ENCODE results near the gene ZFR.

Gene ZFR

DNA sequence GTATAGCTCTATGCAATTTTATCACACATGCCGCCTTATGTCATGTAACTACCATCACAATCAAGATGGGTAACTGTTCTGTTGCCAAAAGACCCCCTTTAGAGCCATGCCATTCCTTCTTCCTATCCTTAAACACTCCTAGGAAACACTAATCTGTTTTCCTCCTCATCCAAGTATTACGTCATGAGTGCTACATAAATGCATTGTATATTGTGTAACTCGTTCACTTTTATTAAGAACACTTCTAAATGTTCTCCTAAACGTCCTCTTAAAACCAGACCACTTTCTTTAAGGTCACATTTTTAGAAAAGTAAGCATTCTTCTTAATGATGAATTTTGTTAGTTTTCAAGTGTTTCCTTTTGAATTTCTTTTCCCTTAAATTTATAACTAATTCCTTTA is 82.0 kb downstream of the ZFR start:
- no peak overlapping the region for H3K27ac Mint-ChIP-seq (ENCODE audit: low read depth)
- H3K27me3 Mint-ChIP-seq: no peaks in the 10 kb centered on the region
- ATAC-seq (replicated peaks; ENCODE audit: extremely low read depth, poor library complexity, severe bottlenecking) (no peak), DNase-seq (ENCODE audit: low spot score in 2 of 2) (no peak)
- H3K4me1 Mint-ChIP-seq: no peaks in the 10 kb centered on the region
- no peaks in the 10 kb centered on the region for H3K9me3 Mint-ChIP-seq
- no peak overlapping the region for H3K4me3 Mint-ChIP-seq
- H3K36me3 Mint-ChIP-seq (ENCODE audit: insufficient read depth): peaks cover 35% of the 10 kb centered on the region

GRCh38 chr5:32360906-32361305 is 83.6 kb downstream of the ZFR start:
- DNase-seq (ENCODE audit: low spot score in 2 of 2) (no peak), ATAC-seq (replicated peaks; ENCODE audit: extremely low read depth, poor library complexity, severe bottlenecking) (no peak)
- Mint-ChIP-seq H3K27ac (ENCODE audit: low read depth) (no peak overlapping the region), H3K4me3 (no peak overlapping the region), H3K4me1 (no peaks in the 10 kb centered on the region), H3K9me3 (no peaks in the 10 kb centered on the region), H3K27me3 (no peaks in the 10 kb centered on the region), H3K36me3 (ENCODE audit: insufficient read depth) (peaks cover 35% of the 10 kb centered on the region)

GRCh38 chr5:32358611-32359010 is 85.9 kb downstream of the ZFR start:
- H3K27me3 Mint-ChIP-seq: no peaks in the 10 kb centered on the region
- DNase-seq (ENCODE audit: low spot score in 2 of 2) (no peak), ATAC-seq (replicated peaks; ENCODE audit: extremely low read depth, poor library complexity, severe bottlenecking) (no peak)
- no peak overlapping the region for H3K4me3 Mint-ChIP-seq
- no peaks in the 10 kb centered on the region for H3K9me3 Mint-ChIP-seq
- H3K4me1 Mint-ChIP-seq: no peaks in the 10 kb centered on the region
- no peak overlapping the region for H3K27ac Mint-ChIP-seq (ENCODE audit: low read depth)
- peaks cover 43% of the 10 kb centered on the region for H3K36me3 Mint-ChIP-seq (ENCODE audit: insufficient read depth)

DNA sequence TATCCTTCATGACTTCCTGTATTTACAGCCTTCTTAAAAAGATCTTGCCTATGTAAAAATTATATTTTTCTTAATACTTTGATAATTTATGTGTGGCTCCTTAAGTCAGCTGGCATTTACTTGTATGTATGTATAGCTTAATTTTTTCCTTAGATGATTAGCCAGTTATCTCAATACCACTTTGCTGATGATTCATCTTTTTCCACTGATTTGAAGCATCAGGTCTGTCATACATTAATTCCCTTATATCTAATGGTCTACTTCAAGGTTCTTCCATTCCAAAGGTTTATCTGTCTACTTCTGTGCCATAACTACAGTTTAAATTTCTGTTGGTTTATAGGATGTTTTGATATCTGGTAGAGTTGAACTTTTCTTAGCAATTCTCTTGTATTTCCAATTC is 86.9 kb downstream of the ZFR start:
- peaks cover 37% of the 10 kb centered on the region for H3K36me3 Mint-ChIP-seq (ENCODE audit: insufficient read depth)
- no peak overlapping the region for H3K4me3 Mint-ChIP-seq
- ATAC-seq (replicated peaks; ENCODE audit: extremely low read depth, poor library complexity, severe bottlenecking): no peak
- no peak overlapping the region for H3K27ac Mint-ChIP-seq (ENCODE audit: low read depth)
- H3K4me1 Mint-ChIP-seq: no peaks in the 10 kb centered on the region
- no peaks in the 10 kb centered on the region for H3K9me3 Mint-ChIP-seq
- H3K27me3 Mint-ChIP-seq: no peaks in the 10 kb centered on the region
- DNase-seq (ENCODE audit: low spot score in 2 of 2): no peak

DNA sequence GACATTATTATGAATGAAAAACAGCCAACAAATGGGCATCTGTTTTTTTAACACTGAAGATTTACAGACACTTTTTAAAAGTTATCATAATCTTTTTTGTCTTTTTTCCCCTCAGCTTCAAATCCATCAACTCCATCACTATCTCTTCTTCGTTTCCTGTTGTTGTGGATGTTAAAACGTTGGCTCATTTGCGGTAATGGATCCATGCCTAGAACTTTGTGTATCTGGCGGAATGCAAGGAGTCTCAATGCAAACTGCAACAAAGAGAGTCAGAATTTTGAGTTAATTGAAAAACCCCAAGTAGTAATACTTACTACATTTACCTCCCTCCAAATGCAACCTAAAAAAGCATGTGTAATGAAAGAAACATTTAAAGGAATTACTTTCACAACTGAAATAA is 88.9 kb downstream of the ZFR start:
- Mint-ChIP-seq H3K27ac (ENCODE audit: low read depth) (no peak overlapping the region), H3K4me3 (no peak overlapping the region), H3K4me1 (no peaks in the 10 kb centered on the region), H3K36me3 (ENCODE audit: insufficient read depth) (peaks cover 27% of the 10 kb centered on the region), H3K9me3 (no peaks in the 10 kb centered on the region), H3K27me3 (no peaks in the 10 kb centered on the region)
- ATAC-seq (replicated peaks; ENCODE audit: extremely low read depth, poor library complexity, severe bottlenecking): no peak
- no peak for DNase-seq (ENCODE audit: low spot score in 2 of 2)

DNA sequence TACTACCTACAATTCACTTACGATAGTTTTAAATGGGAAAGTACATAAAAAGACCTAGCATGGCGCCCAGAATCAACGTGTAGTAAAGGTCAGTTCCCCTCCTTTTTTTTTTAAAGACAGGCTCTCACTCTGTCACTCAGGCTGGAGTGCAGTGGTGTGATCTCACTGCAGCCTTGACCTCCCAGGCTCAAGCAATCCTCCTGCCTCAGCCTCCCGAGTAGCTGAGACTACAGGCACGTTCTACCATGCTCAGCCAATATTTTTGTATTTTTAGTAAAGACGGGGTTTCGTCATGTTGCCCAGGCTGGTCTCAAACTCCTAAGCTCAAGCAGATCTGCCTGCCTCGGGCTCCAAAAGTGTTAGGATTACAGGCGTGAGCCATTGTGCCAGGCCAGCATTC is 91.1 kb downstream of the ZFR start:
- no peak overlapping the region for H3K27ac Mint-ChIP-seq (ENCODE audit: low read depth)
- no peaks in the 10 kb centered on the region for H3K9me3 Mint-ChIP-seq
- H3K4me1 Mint-ChIP-seq: no peaks in the 10 kb centered on the region
- H3K27me3 Mint-ChIP-seq: no peaks in the 10 kb centered on the region
- no peak for DNase-seq (ENCODE audit: low spot score in 2 of 2)
- ATAC-seq (replicated peaks; ENCODE audit: extremely low read depth, poor library complexity, severe bottlenecking): no peak
- H3K36me3 Mint-ChIP-seq (ENCODE audit: insufficient read depth): peaks cover 24% of the 10 kb centered on the region
- no peak overlapping the region for H3K4me3 Mint-ChIP-seq

- H3K4me1 Mint-ChIP-seq: no peaks in the 10 kb centered on the region
- no peaks in the 10 kb centered on the region for H3K27me3 Mint-ChIP-seq
- no peak for ATAC-seq (replicated peaks; ENCODE audit: extremely low read depth, poor library complexity, severe bottlenecking)
- H3K4me3 Mint-ChIP-seq: no peak overlapping the region
- H3K27ac Mint-ChIP-seq (ENCODE audit: low read depth): no peak overlapping the region
- peaks cover 19% of the 10 kb centered on the region for H3K36me3 Mint-ChIP-seq (ENCODE audit: insufficient read depth)
- DNase-seq (ENCODE audit: low spot score in 2 of 2): no peak
- no peaks in the 10 kb centered on the region for H3K9me3 Mint-ChIP-seq
These were observed 91.9 kb downstream of the ZFR start for GRCh38 chr5:32352685-32353084.

- ATAC-seq (replicated peaks; ENCODE audit: extremely low read depth, poor library complexity, severe bottlenecking): no peak
- Mint-ChIP-seq H3K4me3 (no peak overlapping the region), H3K27me3 (peaks cover 15% of the 10 kb centered on the region), H3K9me3 (no peaks in the 10 kb centered on the region), H3K27ac (ENCODE audit: low read depth) (no peak overlapping the region), H3K4me1 (no peaks in the 10 kb centered on the region), H3K36me3 (ENCODE audit: insufficient read depth) (no peaks in the 10 kb centered on the region)
- DNase-seq (ENCODE audit: low spot score in 2 of 2): no peak
These were observed 97.7 kb downstream of the ZFR start for GRCh38 chr5:32346869-32347268.

GRCh38 chr5:32343058-32343672 is 101.4 kb downstream of the ZFR start:
- Mint-ChIP-seq H3K9me3 (peaks cover 5% of the 10 kb centered on the region), H3K27ac (ENCODE audit: low read depth) (no peak overlapping the region), H3K4me1 (no peaks in the 10 kb centered on the region)

DNA sequence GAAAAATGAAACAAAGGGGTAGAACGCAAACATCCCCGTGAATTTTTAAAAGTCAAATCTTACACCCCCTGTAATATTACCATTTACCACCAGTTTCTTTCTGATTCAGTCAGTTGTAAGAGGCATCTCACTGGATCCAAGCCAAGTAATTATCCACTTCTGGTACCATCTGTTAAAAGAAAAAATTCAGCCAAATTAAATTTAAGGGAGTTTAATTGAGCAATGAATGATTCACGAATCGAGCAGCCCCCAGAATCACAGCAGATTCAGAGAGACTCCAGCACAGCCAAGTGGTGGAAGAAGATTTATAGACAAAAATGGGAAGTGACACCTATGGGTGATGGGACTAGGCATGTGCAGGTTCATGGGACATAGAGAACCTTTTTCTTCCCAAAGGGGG is 101.9 kb downstream of the ZFR start:
- no peak for DNase-seq (ENCODE audit: low spot score in 2 of 2)
- peaks cover 5% of the 10 kb centered on the region for H3K9me3 Mint-ChIP-seq
- no peak overlapping the region for H3K4me3 Mint-ChIP-seq
- H3K27ac Mint-ChIP-seq (ENCODE audit: low read depth): no peak overlapping the region
- H3K36me3 Mint-ChIP-seq (ENCODE audit: insufficient read depth): no peaks in the 10 kb centered on the region
- no peaks in the 10 kb centered on the region for H3K4me1 Mint-ChIP-seq
- ATAC-seq (replicated peaks; ENCODE audit: extremely low read depth, poor library complexity, severe bottlenecking): no peak
- H3K27me3 Mint-ChIP-seq: peaks cover 15% of the 10 kb centered on the region

More at GRCh38 chr5:32343058-32343672, 101.4 kb downstream of the ZFR start:
- Mint-ChIP-seq H3K4me3 (no peak overlapping the region), H3K36me3 (ENCODE audit: insufficient read depth) (no peaks in the 10 kb centered on the region), H3K27me3 (peaks cover 15% of the 10 kb centered on the region)
- DNase-seq (ENCODE audit: low spot score in 2 of 2) (no peak), ATAC-seq (replicated peaks; ENCODE audit: extremely low read depth, poor library complexity, severe bottlenecking) (no peak)

DNA sequence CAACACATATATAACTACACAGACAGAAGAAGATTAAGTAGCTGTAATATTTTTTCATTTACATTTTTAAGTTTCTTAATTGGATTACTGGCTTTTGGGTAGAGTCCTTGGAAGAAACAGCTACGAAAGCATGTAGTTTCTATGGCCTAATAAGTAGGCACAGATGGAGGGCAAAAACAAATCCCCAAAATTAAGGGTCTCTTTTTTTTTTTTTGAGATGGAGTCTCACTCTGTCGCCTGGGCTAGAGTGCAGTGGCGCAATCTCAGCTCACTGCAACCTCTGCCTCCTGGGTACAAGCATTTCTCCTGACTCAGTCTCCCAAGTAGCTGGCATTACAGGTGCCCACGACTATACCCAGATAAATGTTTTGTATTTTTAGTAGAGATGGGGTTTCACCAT is 104.7 kb downstream of the ZFR start:
- H3K36me3 Mint-ChIP-seq (ENCODE audit: insufficient read depth): no peaks in the 10 kb centered on the region
- H3K4me1 Mint-ChIP-seq: no peaks in the 10 kb centered on the region
- no peak overlapping the region for H3K27ac Mint-ChIP-seq (ENCODE audit: low read depth)
- H3K9me3 Mint-ChIP-seq: peaks cover 5% of the 10 kb centered on the region
- H3K4me3 Mint-ChIP-seq: no peak overlapping the region
- ATAC-seq (replicated peaks; ENCODE audit: extremely low read depth, poor library complexity, severe bottlenecking) (no peak), DNase-seq (ENCODE audit: low spot score in 2 of 2) (no peak)
- H3K27me3 Mint-ChIP-seq: peaks cover 15% of the 10 kb centered on the region

GRCh38 chr5:32339198-32339597 is 105.3 kb downstream of the ZFR start:
- no peak overlapping the region for H3K4me3 Mint-ChIP-seq
- H3K27me3 Mint-ChIP-seq: peaks cover 15% of the 10 kb centered on the region
- peaks cover 5% of the 10 kb centered on the region for H3K9me3 Mint-ChIP-seq
- ATAC-seq (replicated peaks; ENCODE audit: extremely low read depth, poor library complexity, severe bottlenecking) (no peak), DNase-seq (ENCODE audit: low spot score in 2 of 2) (no peak)
- H3K36me3 Mint-ChIP-seq (ENCODE audit: insufficient read depth): no peaks in the 10 kb centered on the region
- H3K27ac Mint-ChIP-seq (ENCODE audit: low read depth): no peak overlapping the region
- H3K4me1 Mint-ChIP-seq: no peaks in the 10 kb centered on the region

- DNase-seq (ENCODE audit: low spot score in 2 of 2) (no peak), ATAC-seq (replicated peaks; ENCODE audit: extremely low read depth, poor library complexity, severe bottlenecking) (no peak)
- H3K4me1 Mint-ChIP-seq: peaks cover 5% of the 10 kb centered on the region
- no peaks in the 10 kb centered on the region for H3K9me3 Mint-ChIP-seq
- H3K36me3 Mint-ChIP-seq (ENCODE audit: insufficient read depth): no peaks in the 10 kb centered on the region
- H3K4me3 Mint-ChIP-seq: no peak overlapping the region
- no peak overlapping the region for H3K27ac Mint-ChIP-seq (ENCODE audit: low read depth)
- H3K27me3 Mint-ChIP-seq: no peaks in the 10 kb centered on the region
These were observed 111.6 kb downstream of the ZFR start for GRCh38 chr5:32332966-32333365.

DNA sequence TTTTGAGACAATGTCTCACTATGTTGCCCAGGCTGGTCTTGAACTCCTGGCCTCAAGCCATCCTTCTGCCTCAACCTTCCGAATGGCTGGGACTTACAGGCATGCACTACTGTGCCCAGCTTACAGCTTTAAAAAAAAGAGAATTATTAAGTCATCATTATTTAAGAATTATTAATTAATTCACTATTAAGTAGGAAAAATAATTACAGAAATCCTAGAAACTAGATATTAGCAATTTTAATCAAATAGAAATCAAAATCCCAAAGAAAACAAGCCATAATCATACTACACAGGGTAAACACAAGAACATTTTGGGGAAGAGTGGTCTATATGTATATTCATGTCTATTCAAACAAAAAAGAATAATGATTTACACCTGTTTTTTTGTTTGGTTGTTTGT is 112.2 kb downstream of the ZFR start:
- Mint-ChIP-seq H3K4me3 (no peak overlapping the region), H3K36me3 (ENCODE audit: insufficient read depth) (no peaks in the 10 kb centered on the region), H3K9me3 (no peaks in the 10 kb centered on the region), H3K27me3 (no peaks in the 10 kb centered on the region), H3K27ac (ENCODE audit: low read depth) (no peak overlapping the region), H3K4me1 (peaks cover 5% of the 10 kb centered on the region)
- DNase-seq (ENCODE audit: low spot score in 2 of 2) (no peak), ATAC-seq (replicated peaks; ENCODE audit: extremely low read depth, poor library complexity, severe bottlenecking) (no peak)
